HG02973 (cell line): ENCODE data around the gene CDH6.

Source experiments
- ATAC-seq: cut with Tn5 transposase; IDR thresholded peaks from one replicate; pipeline ENCODE4 v1.9.1; 2021; ENCODE audit warnings: moderate library complexity; ENCODE audit not compliant: unreplicated experiment

Gene CDH6

DNA sequence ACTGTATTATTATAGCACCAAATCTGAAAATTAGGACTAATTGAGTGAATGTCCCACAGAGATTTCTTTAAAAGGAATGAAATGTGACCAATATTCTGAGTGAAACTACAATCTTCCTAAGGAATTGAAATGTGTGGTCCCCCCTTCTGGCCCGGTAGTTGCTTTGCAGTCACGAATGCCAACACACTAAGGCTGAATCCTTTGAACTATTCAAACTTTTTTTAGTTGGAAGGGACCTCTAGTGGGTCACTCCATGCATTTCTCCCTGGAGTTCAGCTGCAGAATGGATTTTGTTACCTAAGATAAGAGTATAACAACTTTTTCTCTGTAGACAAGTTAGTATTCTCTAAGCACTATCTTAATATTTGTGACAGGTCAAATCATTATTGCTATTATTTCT is 2.8 kb downstream of the CDH6 start:
- no peak for ATAC-seq

DNA sequence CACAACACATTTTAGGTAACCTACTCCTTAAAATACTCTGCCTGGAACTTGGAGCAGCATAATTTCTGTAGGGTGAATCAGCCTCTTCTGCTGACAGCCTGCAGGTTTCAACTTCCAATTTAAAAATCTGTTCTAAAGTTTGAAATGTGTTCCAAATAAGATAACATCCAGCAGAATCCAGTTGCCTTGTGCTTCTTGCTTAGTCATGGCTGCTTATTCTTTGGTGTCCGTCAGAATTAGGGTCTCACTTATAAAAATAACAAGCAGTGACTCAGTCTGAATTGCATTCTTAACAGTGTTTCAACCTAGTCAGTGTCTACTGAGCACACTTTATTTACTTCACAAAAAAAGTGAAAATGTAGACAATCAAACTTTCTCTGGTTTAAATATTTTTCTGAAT is 3.7 kb downstream of the CDH6 start:
- ATAC-seq, result no peak

DNA sequence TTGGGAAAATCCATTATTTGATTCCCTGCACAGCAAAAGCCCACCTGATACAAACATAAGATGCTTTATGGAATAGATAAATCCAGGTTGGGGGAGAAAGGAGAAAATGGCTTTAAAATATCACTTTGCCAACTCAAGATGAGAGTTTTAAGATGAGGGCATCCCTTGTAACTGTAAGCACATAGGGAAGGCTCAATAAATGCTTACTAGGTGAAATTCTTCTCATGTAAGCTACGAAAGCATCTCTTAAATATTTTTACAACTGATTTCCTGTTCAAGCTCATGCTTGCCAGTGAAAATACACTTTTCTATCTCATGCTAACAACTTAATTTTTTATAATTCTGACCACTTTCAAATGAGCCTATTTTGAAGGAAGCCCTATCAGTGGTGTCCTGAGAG is 11.5 kb downstream of the CDH6 start:
- no peak for ATAC-seq

DNA sequence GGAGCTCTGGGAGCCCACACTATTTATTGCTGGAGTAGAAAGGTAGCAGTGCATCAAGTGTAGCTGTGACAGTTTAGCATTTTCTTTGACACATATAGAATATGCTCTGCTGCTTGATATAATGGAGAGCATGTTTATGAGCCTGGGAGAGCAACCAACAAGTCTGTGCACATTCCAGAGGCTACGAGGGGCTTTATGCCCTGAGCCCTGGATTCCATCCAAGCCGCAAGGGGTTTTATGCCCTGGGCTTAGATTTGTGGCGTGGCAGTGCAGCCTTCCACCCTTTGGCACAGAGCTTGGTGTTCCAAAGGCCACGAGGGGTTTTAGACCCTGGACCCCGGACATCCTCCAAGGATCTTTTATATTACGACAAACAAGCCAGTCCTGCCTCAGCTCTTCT is 14.6 kb downstream of the CDH6 start:
- no peak for ATAC-seq

DNA sequence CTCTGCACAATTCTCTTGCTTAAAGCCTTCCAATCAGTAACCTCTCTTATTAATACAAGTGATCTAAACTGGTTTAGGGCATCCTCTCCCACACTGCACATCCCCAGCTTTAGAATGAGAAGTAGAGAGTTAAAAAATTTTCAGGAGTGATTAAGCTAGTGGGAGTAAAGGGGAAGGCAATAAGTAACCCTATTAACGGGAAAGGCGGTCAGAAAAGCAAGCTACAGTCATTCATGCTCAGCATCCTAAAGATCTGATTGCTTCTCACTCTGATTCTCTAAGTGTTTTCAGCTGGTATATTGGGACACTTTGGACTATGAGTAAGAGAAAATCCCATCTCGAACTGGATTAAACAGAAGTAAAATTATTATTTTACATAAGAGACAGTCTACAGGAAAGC is 15.8 kb downstream of the CDH6 start:
- no peak for ATAC-seq

DNA sequence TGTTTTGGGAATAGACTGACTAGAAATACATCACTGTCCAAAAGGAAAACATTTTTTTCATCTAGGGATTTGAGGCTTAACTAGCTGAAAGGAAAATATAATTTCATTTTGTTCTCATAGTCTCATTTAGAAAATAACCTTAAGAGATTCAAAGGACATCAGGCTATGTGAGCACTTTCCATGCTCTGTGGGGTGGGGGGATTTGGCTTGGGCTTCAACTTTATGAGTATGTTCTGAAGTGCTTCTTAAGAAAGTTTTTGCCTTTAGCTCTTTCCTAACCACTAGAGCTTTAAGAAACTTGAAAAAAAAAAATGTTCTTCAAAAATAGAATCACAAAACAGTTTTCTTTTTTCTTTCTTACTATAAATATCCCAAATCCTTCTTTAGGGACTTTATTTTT is 17.6 kb downstream of the CDH6 start:
- ATAC-seq, result no peak

DNA sequence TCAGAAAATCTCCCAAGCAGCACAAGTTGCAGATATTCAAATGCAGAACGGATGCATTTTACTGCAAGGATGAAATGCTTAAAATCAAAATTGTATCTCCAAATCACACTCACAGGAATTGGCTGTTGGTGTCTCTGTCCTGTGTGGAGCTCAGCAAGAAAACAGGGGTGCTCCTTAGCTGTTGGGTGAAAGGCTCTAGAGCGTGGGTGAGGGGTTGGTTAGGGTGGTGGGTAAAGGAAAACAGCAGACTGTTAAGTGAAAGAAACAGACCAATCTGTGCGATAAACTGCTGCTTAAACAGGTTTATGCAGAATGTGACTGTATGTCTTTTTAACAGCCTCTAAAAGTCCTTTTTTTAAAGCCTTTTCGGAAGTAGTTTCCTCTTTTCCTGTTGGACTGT is 19.8 kb downstream of the CDH6 start:
- no peak for ATAC-seq

DNA sequence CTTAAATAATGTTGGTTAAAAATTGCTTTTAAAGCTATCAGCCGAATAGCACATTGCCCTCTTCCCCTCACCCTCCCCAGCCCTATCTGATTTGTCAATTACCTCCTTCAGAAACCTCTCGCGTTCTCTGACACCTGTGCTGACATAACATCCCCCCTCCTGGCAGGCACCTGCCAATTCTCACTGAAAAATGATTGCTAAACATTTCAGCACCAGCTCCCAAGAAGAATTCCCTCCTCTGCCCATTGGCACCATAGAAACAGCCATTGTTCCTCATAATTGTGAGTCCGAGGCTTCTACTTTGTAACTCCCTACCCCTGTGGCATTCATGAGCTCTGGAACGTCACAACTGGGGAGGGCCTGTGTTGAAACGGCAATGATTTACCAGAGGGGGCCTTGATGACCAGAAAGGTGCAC is 20.2 kb downstream of the CDH6 start:
- ATAC-seq, result no peak

DNA sequence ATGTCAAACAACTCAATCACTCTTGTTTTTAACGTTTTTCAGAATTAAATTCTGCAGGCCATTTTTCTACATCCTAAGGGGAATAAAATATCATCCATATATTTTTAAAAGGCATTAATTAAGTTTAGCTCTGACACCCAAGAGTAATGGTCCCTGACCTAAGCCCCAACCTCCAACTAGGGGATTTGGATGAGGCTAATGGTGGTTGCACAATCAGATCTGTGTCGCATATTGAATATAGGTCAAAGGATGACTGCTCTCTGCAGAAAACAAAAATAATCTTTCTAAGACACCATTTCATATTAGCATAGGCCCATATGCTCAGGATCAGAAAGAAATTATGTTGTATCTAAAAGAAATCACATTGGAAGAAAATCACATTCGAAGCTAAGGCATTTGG is 20.7 kb downstream of the CDH6 start:
- ATAC-seq, result no peak

DNA sequence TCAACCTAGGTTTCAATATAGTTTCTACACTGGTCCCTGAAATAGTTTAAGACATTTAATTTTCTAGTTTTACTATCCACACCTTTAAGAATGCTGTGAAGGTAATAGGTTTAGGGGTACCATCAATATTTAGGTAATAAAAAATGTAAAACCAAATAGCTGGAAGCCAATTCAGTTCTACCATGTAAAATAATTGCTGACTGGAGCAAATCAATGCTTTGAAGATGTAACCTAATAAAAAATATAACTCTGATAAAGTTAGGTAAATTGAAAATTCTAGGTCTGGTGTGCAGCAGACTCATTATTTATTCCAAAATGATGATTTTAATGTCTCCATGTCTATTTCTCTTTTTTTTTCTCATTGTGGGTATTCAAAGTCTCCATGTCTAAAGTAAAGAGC is 21.8 kb downstream of the CDH6 start:
- ATAC-seq, result no peak

DNA sequence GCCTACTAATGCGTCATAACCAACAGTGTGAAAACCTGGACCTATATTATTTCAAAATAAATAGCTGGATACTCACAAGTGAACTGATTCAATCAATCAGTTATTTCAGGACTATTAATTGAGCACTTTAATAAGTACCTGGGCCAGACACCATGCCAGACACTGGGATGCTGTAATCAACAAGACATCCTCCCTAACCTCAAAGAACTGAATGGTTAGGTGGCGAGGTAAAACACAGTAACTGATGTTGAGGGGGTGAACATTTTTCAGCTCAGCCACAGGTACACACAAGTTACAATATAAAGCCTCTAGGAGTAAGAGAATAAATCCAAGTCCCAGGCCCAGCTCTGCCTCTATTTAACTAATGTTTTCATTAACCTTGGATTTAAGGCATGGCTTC is 24.0 kb downstream of the CDH6 start:
- no peak for ATAC-seq

DNA sequence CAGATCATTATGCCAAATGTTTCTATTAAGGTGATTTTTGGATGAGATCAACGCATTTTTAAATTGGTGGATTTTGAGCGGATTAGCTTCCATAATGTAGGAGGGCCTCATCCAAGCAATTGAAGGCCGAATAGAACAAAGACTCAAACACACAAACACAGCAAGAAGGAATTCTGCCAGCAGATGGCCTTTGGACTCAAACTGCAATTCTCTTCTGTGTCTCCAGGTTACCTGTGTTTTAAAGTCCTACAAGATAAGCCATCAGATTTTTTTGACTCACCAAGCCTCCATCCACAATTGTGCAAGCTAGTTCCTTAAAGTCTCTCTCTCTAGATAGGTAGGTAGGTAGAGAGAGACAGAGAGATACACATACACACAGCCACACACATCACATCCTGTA is 25.5 kb downstream of the CDH6 start:
- no peak for ATAC-seq

DNA sequence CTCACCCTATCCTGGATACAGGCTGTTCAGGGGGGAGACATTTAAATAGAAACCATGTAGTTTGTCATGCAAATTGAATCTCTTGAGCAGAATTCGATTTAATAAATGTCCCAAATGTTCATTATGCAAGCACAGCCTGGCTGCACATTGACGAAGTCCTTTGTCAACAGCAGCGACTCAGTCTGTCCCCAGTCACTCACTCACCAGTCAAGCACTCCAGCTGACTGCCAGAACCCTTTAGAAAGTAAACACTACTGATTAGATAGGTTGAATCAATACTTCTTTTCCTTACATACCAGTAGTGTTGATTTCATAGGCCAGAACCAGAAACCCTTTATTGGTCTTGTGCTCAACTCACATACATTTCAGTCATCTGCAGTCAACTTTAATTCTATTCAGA is 27.5 kb downstream of the CDH6 start:
- ATAC-seq, result no peak

DNA sequence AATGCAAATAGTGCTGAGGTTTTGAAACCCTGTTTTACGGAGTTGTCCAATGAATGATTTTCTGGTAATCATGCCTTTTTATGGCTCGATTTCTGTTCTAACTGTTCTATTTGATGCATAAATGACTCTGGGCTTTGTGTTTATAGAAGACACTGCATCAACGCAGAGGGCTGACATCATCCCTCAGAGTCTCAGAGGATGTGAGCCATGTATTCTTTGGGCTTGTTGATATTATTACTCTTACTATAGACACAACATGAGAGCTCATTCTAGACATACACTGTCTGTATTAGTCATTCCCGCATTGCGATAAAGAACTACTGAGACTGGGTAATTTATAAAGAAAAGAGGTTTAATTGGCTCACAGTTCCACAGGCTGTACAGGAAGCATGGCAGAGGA is 31.6 kb downstream of the CDH6 start:
- ATAC-seq, result no peak

DNA sequence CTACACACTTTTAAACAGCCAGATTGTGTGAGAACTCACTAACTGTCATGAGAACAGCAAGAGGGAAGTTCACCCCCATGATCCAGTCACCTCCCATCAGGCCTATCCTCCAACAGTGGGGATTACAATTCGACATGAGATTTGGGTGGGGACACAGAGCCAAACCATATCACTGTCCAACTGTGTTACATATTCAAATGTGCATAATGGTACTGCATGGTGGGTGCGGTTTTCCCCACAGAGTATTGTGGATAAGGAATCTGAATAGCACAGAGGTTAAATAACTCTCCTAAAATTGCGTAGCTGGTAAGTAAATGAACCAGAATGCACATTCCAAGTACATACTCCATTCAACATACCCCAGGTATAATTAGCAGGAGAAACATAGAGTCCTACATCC is 32.1 kb downstream of the CDH6 start:
- no peak for ATAC-seq

DNA sequence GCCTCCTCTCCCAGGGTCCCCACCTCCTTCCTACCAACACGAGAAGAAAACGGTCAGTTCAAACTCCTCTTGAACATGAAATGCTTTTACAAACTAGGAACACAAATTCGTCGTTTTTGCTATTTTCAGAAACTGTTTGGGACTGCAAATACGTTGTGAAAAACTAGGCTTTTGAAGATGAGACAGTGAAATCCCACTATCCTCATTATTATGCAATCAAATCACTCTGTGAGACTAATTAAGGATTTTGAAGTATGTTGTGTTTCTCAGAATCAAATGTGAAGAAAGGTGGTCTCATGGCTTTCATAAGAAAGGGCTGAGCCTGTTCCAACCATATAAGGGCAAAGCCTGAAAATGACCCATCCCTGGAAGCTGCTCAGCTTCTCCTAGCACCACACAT is 33.2 kb downstream of the CDH6 start:
- ATAC-seq, result no peak

DNA sequence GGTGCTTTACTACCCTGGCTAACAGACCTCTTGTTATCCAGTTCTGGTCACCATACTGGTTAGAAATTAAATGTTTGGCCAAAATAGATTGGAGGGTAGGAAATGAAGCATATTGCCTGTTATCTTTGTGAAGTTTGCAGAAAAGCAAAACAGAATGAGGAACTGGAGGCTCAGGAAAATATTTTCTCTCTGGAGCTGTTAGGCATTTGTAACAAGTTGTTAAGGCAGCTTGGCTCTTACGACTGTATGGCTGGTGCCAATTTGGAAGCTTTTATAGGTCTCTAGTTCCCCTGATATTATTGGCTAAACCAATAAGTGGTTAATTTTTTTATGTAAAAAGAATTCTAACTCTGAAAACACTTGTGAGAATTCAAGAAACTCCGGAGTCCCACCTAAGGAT is 35.8 kb downstream of the CDH6 start:
- no peak for ATAC-seq

DNA sequence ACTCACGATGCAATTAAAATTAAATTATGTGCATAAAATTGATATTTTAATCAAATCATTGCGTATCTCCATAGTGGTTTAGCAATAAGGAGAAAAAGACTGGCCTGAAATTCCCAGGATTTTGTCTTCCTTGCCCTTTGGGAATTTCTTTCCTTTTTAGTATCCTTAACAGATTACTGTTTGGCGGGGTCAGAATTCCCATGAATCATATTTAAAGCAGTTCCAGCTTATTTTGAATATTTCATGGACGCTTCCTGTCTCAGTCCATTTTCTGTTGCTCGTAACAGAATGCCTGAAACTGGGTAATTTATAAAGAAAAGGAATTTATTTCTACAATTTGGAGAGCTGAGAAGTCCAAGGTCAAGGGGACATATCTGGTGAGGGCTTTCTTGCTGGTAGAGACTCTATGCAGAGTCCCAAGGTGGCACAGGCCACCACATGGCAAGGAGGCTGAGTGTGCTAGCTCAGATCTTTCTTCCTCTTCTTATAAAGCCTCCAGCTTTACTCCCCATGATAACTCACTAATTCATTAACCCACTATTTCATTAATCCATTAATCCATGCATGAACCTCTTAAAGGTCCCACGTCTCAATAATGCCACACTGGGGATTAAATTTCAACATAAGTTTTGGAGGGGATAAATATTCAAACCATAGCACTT is 37.8 kb downstream of the CDH6 start:
- no peak for ATAC-seq

DNA sequence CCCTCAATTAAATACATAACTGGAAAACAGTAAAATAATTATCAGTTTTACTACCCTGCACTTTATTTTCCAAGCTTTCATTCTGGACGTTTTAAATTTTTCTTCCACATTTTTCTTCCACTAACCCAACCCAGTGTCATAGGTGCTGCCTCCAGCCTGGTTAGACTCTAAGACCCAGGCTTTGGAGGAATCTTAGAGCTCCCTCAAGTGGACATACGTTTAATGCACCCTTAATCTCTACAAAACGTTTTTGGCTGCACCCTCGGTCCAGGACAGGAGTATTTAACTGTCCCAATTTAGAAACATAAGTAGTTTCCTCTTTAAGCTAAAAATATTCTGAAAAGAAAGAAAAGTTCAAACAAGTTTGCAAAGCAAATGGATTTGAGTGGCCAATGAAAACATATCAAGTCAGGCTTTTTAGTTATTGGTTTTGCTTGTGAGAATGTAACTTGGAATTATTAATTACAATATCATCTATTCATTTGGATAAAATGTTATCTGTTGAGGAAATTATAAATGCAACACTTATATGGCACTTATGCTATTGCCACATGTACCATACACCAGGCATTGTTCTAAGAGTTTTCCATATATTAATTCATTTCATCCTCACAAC is 38.9 kb downstream of the CDH6 start:
- peak; percentile 92 for ATAC-seq

DNA sequence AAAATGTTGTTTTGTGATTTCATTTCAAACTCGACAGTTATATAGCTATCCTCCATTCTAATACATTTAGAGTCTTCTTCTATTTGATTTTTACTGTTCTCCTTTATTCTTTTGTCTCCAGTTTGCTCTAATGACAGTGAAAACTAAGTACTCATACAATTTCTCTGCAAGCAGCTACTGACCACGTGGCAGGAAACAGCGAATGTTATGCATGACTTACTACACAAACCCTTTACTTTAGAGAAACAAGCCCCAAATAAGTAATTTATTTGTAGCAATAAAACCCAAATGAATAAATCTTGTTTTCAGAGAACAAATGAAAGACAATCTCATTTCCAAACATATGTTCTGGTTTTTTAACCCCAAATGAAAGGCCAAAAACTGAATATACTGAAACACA is 41.9 kb downstream of the CDH6 start:
- no peak for ATAC-seq

DNA sequence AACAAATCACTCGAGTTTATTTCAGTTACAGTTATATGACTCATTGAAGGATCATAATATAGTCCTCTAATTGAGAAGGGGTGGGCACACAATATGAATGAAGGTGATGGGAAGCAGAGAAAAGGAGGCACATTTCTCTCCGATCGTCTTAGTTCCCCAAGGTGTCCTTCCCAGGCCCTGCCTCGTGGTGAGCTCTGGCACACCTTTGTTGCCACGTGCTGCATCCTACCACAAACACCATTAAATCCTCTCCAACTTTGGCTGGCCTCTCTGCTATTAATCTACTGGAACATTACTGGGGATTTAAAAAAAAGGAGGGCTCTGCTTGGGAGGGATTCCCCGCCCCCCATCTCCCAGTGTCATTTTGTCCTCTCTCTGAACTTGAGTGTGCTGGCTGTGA is 42.9 kb downstream of the CDH6 start:
- no peak for ATAC-seq

DNA sequence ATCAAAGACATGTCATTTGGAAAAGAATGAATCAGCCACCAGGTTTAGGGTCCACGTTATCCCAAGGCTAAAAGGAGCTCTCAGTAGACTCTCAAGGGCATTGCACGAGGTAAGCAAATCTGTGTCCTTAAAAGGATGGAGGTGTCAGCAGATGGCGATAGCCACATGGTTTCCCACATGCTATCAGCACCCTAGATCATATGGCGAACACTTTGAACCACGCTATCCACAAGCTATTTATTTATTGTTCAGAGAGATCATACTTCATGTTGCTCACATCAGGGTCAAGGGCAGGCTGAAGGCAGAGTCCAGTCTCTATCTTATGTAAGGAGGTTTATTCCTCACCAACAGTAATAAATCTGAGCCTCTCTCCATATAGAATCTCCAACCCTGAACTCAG is 43.7 kb downstream of the CDH6 start:
- no peak for ATAC-seq

DNA sequence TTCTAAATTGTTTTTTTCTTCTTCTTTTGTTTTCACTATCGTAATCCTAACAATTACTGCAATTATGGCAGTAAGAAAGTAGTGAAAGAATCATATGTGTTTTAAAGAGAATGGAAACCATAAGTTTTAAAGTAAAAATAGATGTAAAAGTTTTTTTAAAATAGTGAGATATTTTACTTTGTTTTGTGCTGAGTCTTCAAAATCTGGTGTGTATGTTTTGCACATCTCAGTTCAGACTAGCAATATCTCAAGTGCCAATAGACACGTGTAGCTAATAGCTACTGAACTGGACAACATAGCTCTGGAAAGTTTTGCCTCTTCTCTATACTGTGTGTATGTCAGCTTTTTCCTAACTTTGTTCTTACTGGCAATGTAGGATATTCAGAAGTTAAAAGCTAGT is 45.0 kb downstream of the CDH6 start:
- no peak for ATAC-seq
